GM12878 (cell line): Measurements from ENCODE around the gene PRSS56. TPM values are rescaled to one million over a fixed set of nuclear protein-coding genes. Genes with fewer than 3 reads are reported as not detected.

Experiments
- ATAC-seq: fragments of 200-7000 bp; cut with Tn5 transposase; 3 replicates; pipeline ENCODE4 v1.9.1; 2020; ENCODE audit warnings: mild to moderate bottlenecking, moderate library complexity
- BruUV-seq: library from RNA; stranded (reverse); fragments of 400-500 nt; replicated peaks from 2 replicates; lab custom pipeline; 2021; lab: Mats Ljungman, UMichigan
- CTCF ChIA-PET: fragments of 300-600 bp; sonication (Branson Sonifier 250); formaldehyde crosslinking; extraction: SDS; loops from one replicate; lab custom pipeline; 2021; ENCODE audit warnings: inconsistent platforms; lab: Yijun Ruan, JAX
- POLR2A ChIA-PET: fragments of 350-600 bp; formaldehyde crosslinking; extraction: SDS; loops from one replicate; lab custom pipeline; 2021; ENCODE audit warnings: inconsistent platforms; lab: Charles Lee
- RAD21 ChIA-PET: fragments of 300-600 bp; sonication (Branson Sonifier 250); formaldehyde crosslinking; loops from one replicate; lab custom pipeline; 2023; ENCODE audit warnings: antibody characterized with exemption; ENCODE audit not compliant: unreplicated experiment; lab: Charles Lee
- SMC1A ChIA-PET: fragments of 300-600 bp; sonication (Branson Sonifier 250); formaldehyde crosslinking; loops from one replicate; lab custom pipeline; 2023; ENCODE audit not compliant: unreplicated experiment, uncharacterized antibody; lab: Charles Lee
- DNase-seq: peaks from one replicate; pipeline ENCODE4 v3.0.0-alpha.2; 2011; ENCODE audit warnings: low read depth, low spot score
- FAIRE-seq: peaks from 3 replicates; lab custom pipeline; 2011; peaks lifted over from hg19 to GRCh38; lab: Jason Lieb, UNC
- H2AFZ ChIP-seq: 2 replicates; pipeline ENCODE4 v1.6.0; 2011; ENCODE audit warnings: low read depth, low read length, control low read depth; ENCODE audit not compliant: control insufficient read depth
- H3K27ac ChIP-seq: 2 replicates; pipeline ENCODE4 v1.5.1; 2011; ENCODE audit warnings: control low read depth; ENCODE audit not compliant: control insufficient read depth, insufficient read depth
- H3K27me3 ChIP-seq, 2 experiments: replicated peaks in 1 of 2; 2 replicates each; pipeline versions ENCODE4 v1.6.0 to v1.6.1; 2011; ENCODE audit warnings: low read length in 1 of 2; ENCODE audit not compliant: control insufficient read depth in 2 of 2, insufficient read depth in 2 of 2
- H3K36me3 ChIP-seq, 2 experiments: 2 replicates each; pipeline ENCODE4 v1.5.1; 2011; ENCODE audit warnings: low read length in 1 of 2; ENCODE audit not compliant: control insufficient read depth in 2 of 2, insufficient read depth in 2 of 2
- H3K4me1 ChIP-seq: 2 replicates; pipeline ENCODE4 v1.6.1; 2011; ENCODE audit warnings: mild to moderate bottlenecking, low read length, moderate library complexity, mixed read lengths; ENCODE audit not compliant: control insufficient read depth, insufficient read depth
- H3K4me2 ChIP-seq: 2 replicates; pipeline ENCODE4 v1.6.0; 2011; ENCODE audit warnings: control low read depth; ENCODE audit not compliant: control insufficient read depth, insufficient read depth
- H3K4me3 ChIP-seq: fragments of 200-600 bp; sonication (generic); 2 replicates; pipeline ENCODE4 v1.5.1; 2016
- H3K79me2 ChIP-seq: 2 replicates; pipeline ENCODE4 v1.6.0; 2011; ENCODE audit warnings: low read length; ENCODE audit not compliant: control insufficient read depth, insufficient read depth
- H3K9ac ChIP-seq: 2 replicates; pipeline ENCODE4 v1.8.0; 2011; ENCODE audit warnings: low read length, control low read depth, mixed read lengths; ENCODE audit not compliant: control insufficient read depth, insufficient read depth
- H3K9me3 ChIP-seq: replicated peaks from 3 replicates; pipeline ENCODE4 v1.5.1; 2011; ENCODE audit warnings: mild to moderate bottlenecking, low read length; ENCODE audit not compliant: control insufficient read depth, insufficient read depth
- H4K20me1 ChIP-seq: 2 replicates; pipeline ENCODE4 v1.6.0; 2011; ENCODE audit not compliant: control insufficient read depth, insufficient read depth
- CHD4 ChIP-seq: fragments of 200-600 bp; sonication (generic); IDR thresholded peaks from 2 replicates; pipeline ENCODE4 v1.6.1; 2016; ENCODE audit warnings: mild to moderate bottlenecking
- DPF2 ChIP-seq: fragments of 450-650 bp; IDR thresholded peaks from 2 replicates; pipeline ENCODE4 v1.6.1; 2017; ENCODE audit warnings: mild to moderate bottlenecking
- FOXK2 ChIP-seq: fragments of 450-650 bp; IDR thresholded peaks from 2 replicates; pipeline ENCODE4 v1.6.1; 2017; ENCODE audit warnings: mild to moderate bottlenecking, moderate library complexity
- POLR2AphosphoS5 ChIP-seq: IDR thresholded peaks from 2 replicates; pipeline ENCODE4 v1.6.1; 2011; ENCODE audit warnings: mild to moderate bottlenecking, low read length, inconsistent platforms
- RAD21 ChIP-seq: IDR thresholded peaks from 2 replicates; pipeline ENCODE4 v1.6.1; 2011; ENCODE audit warnings: mild to moderate bottlenecking, low read depth, low read length, moderate library complexity; ENCODE audit not compliant: insufficient read depth
- RCOR1 ChIP-seq: conservative IDR thresholded peaks from 2 replicates; pipeline ENCODE4 v1.6.1; 2012; ENCODE audit warnings: low read depth, low read length, improper control_type of control experiment
- SMARCA5 ChIP-seq: fragments of 450-650 bp; IDR thresholded peaks from 2 replicates; pipeline ENCODE4 v1.6.1; 2017; ENCODE audit warnings: mild to moderate bottlenecking
- STAT1 ChIP-seq: fragments of 450-650 bp; conservative IDR thresholded peaks from 2 replicates; pipeline ENCODE4 v1.6.1; 2014; ENCODE audit warnings: antibody characterized with exemption, mild to moderate bottlenecking
- ZNF207 ChIP-seq: fragments of 450-650 bp; IDR thresholded peaks from 2 replicates; pipeline ENCODE4 v1.6.1; 2014; ENCODE audit warnings: antibody characterized with exemption, mild to moderate bottlenecking, borderline replicate concordance
- ZNF274 ChIP-seq: IDR thresholded peaks from one replicate; pipeline ENCODE4 v1.8.0; 2011; ENCODE audit not compliant: insufficient read length, insufficient read depth
- ZSCAN29 ChIP-seq: fragments of 450-650 bp; IDR thresholded peaks from 2 replicates; pipeline ENCODE4 v1.6.1; 2017; ENCODE audit warnings: mild to moderate bottlenecking, moderate library complexity
- WGBS: methylation state at CpG from one replicate; pipeline ENCODE4 v1.1.6; 2016; ENCODE audit warnings: low lambda C conversion rate; ENCODE audit not compliant: insufficient replicate concordance, insufficient coverage; ENCODE audit errors: missing lambda C conversion rate; 5-methylcytosine and 5-hydroxymethylcytosine counted together
- in situ Hi-C: fragments of 300-500 bp; cut with MboI; formaldehyde crosslinking; loops from 9 replicates; pipeline ENCODE4 v1.14.3; 2018; ENCODE audit warnings: mixed read lengths
- intact Hi-C: fragments of 100-400 bp; cut with micrococcal nuclease; formaldehyde crosslinking; loops from one replicate; pipeline ENCODE4 v1.14.2; 2022; ENCODE audit not compliant: unreplicated experiment
- polyA plus RNA-seq, 11 experiments: library from polyadenylated mRNA; depleted of rRNA in 4 of 11; unstranded in 6 of 11; stranded (reverse) in 5 of 11; fragments of >200 nt; fragmentation: Nextera tagmentation in 4 of 11; fragmentation: Illumina TruSeq in 1 of 11; extraction: Ambion mirVana in 4 of 11; extraction: Trizol in 1 of 11; gene quantifications; 1 replicate in 1 of 11; 2 replicates in 10 of 11; pipeline versions ENCODE4 v1.2.1 to v1.2.3, GENCODE V29; 2011 to 2016; ENCODE audit warnings: inconsistent platforms in 2 of 11, missing spikeins in 2 of 11, low read depth in 1 of 11
- total RNA-seq, 4 experiments: library from RNA; depleted of rRNA in 3 of 4; stranded (reverse); fragments of >200 nt in 3 of 4; fragmentation: Illumina TruSeq in 1 of 4; extraction: Trizol in 1 of 4; gene quantifications; 2 replicates each; pipeline versions ENCODE4 v1.2.1 to v1.2.3, GENCODE V29; 2013 to 2021
- TF ChIP-seq, protein P1 (sequence below): fragments of 450-650 bp; formaldehyde crosslinking; IDR thresholded peaks from 2 replicates; pipeline ENCODE4 v1.4.0; 2020; ENCODE audit warnings: mild to moderate bottlenecking, moderate library complexity
- TF ChIP-seq, protein P2 (sequence below): fragments of 450-650 bp; IDR thresholded peaks from 2 replicates; pipeline ENCODE4 v1.6.1; 2017; ENCODE audit warnings: borderline replicate concordance
- TF ChIP-seq, protein P3 (sequence below): fragments of 450-650 bp; conservative IDR thresholded peaks from 2 replicates; pipeline ENCODE4 v1.6.1; 2017; ENCODE audit warnings: mild to moderate bottlenecking, moderate library complexity
- TF ChIP-seq, protein P4 (sequence below): fragments of 450-650 bp; IDR thresholded peaks from 2 replicates; pipeline ENCODE4 v1.6.1; 2017; ENCODE audit warnings: mild to moderate bottlenecking, low read depth, inconsistent platforms; ENCODE audit not compliant: poor library complexity, severe bottlenecking

Gene PRSS56
- total and polyA plus RNA-seq, 10 of the 15 experiments (the other 5 are each of a cell fraction or from before 2014, with no cell fraction given), result not detected

DNA sequence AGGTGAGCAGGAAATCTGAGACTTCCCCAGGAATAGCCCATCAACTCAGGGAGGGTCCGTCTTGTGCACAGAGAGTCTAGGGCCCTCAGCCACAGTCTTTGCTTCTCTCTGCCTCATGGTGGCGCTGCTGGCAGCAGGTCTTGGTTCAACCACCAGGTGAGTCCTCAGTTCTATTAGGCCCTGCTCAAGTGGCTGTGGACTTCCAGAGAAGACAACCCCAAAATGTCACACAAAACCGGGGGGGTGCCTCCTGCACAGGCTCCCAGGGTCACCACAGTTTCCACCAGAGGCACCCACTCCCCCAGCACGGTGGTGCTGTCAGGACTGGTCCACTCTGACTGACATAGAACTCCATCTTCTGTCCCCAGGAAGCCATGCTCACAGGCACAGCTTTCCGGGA lies 16.9 kb downstream of the PRSS56 start (continued):
- TF ChIP-seq, protein P1, sequence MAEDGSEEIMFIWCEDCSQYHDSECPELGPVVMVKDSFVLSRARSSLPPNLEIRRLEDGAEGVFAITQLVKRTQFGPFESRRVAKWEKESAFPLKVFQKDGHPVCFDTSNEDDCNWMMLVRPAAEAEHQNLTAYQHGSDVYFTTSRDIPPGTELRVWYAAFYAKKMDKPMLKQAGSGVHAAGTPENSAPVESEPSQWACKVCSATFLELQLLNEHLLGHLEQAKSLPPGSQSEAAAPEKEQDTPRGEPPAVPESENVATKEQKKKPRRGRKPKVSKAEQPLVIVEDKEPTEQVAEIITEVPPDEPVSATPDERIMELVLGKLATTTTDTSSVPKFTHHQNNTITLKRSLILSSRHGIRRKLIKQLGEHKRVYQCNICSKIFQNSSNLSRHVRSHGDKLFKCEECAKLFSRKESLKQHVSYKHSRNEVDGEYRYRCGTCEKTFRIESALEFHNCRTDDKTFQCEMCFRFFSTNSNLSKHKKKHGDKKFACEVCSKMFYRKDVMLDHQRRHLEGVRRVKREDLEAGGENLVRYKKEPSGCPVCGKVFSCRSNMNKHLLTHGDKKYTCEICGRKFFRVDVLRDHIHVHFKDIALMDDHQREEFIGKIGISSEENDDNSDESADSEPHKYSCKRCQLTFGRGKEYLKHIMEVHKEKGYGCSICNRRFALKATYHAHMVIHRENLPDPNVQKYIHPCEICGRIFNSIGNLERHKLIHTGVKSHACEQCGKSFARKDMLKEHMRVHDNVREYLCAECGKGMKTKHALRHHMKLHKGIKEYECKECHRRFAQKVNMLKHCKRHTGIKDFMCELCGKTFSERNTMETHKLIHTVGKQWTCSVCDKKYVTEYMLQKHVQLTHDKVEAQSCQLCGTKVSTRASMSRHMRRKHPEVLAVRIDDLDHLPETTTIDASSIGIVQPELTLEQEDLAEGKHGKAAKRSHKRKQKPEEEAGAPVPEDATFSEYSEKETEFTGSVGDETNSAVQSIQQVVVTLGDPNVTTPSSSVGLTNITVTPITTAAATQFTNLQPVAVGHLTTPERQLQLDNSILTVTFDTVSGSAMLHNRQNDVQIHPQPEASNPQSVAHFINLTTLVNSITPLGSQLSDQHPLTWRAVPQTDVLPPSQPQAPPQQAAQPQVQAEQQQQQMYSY, result no peak
- no peak for TF ChIP-seq FOXK2
- no peak for TF ChIP-seq ZNF274
- no peak for TF ChIP-seq CHD4
- TF ChIP-seq, all 136 proteins: peak for 1

DNA sequence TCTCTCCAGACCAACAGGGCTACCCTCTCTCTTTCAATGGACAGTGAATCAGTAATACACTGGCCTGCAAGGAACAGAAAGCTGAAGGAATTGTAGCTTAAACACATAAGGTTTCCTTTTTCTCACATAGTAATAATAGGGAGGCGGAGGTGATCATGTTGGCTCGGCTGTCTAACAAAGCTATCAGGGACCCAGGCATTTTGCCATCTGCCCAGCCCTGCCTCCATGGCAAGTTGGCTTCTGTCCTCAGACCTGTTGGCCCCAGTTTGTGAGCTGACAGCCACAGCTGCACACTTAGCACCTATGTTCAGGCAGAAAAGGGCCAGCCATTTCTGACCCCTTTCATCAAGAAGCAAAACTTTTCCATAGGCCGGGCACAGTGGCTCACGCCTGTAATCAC lies 17.3 kb downstream of the PRSS56 start:
- peaks cover 4% of the 10 kb centered on the region; the same call in 1 of the 2 replicates for H3K4me1 ChIP-seq
- H3K9ac ChIP-seq, result no peak overlapping the region
- ChIA-PET POLR2A (interaction anchor here (0.7 kb wide), 1 partner anchor 906 kb away, joined by 3 read pairs; no protein-coding TSS in a partner anchor), RAD21 (no interaction called here), SMC1A (no interaction called here), CTCF (interaction anchor here (1.1 kb wide), 2 partner anchors 9 to 509 kb away, joined by 3 to 4 read pairs; no protein-coding TSS in a partner anchor)
- H3K4me3 ChIP-seq, result no peak overlapping the region
- H3K27ac ChIP-seq, result no peak overlapping the region
- intact Hi-C loops (no loop called here), in situ Hi-C loops (no loop called here)
- no peaks in the 10 kb centered on the region for H3K27me3 ChIP-seq
- H3K36me3 ChIP-seq, result no peaks in the 10 kb centered on the region
- H3K9me3 ChIP-seq, result peaks cover 6% of the 10 kb centered on the region; the same call in 2 of the 3 replicates
- DNase-seq (no peak), ATAC-seq (no peak), FAIRE-seq (no peak)
- H2AFZ ChIP-seq, result no peak overlapping the region
- no peak overlapping the region for H3K4me2 ChIP-seq
- no peaks in the 10 kb centered on the region for H4K20me1 ChIP-seq
- WGBS, result 77% methylated on average over 4 of the region's 4 CpGs
- no peaks in the 10 kb centered on the region for H3K79me2 ChIP-seq
- BruUV-seq, result no TSS peak
- TF ChIP-seq DPF2 (no peak), POLR2AphosphoS5 (no peak), ZNF207 (no peak), RAD21 (no peak), SMARCA5 (no peak), RCOR1 (no peak), STAT1 (no peak), ZSCAN29 (no peak)
- TF ChIP-seq, protein P2, sequence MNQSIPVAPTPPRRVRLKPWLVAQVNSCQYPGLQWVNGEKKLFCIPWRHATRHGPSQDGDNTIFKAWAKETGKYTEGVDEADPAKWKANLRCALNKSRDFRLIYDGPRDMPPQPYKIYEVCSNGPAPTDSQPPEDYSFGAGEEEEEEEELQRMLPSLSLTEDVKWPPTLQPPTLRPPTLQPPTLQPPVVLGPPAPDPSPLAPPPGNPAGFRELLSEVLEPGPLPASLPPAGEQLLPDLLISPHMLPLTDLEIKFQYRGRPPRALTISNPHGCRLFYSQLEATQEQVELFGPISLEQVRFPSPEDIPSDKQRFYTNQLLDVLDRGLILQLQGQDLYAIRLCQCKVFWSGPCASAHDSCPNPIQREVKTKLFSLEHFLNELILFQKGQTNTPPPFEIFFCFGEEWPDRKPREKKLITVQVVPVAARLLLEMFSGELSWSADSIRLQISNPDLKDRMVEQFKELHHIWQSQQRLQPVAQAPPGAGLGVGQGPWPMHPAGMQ, result no peak
- TF ChIP-seq, protein P3, sequence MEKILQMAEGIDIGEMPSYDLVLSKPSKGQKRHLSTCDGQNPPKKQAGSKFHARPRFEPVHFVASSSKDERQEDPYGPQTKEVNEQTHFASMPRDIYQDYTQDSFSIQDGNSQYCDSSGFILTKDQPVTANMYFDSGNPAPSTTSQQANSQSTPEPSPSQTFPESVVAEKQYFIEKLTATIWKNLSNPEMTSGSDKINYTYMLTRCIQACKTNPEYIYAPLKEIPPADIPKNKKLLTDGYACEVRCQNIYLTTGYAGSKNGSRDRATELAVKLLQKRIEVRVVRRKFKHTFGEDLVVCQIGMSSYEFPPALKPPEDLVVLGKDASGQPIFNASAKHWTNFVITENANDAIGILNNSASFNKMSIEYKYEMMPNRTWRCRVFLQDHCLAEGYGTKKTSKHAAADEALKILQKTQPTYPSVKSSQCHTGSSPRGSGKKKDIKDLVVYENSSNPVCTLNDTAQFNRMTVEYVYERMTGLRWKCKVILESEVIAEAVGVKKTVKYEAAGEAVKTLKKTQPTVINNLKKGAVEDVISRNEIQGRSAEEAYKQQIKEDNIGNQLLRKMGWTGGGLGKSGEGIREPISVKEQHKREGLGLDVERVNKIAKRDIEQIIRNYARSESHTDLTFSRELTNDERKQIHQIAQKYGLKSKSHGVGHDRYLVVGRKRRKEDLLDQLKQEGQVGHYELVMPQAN, result no peak
- TF ChIP-seq, protein P4, sequence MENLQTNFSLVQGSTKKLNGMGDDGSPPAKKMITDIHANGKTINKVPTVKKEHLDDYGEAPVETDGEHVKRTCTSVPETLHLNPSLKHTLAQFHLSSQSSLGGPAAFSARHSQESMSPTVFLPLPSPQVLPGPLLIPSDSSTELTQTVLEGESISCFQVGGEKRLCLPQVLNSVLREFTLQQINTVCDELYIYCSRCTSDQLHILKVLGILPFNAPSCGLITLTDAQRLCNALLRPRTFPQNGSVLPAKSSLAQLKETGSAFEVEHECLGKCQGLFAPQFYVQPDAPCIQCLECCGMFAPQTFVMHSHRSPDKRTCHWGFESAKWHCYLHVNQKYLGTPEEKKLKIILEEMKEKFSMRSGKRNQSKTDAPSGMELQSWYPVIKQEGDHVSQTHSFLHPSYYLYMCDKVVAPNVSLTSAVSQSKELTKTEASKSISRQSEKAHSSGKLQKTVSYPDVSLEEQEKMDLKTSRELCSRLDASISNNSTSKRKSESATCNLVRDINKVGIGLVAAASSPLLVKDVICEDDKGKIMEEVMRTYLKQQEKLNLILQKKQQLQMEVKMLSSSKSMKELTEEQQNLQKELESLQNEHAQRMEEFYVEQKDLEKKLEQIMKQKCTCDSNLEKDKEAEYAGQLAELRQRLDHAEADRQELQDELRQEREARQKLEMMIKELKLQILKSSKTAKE, result no peak
